IMR-90 (cell line): Measurements from ENCODE around the gene BRDT. TPM values are rescaled to one million over a fixed set of nuclear protein-coding genes. Genes with fewer than 3 reads are reported as not detected.

ENCODE experiments used
- ATAC-seq: fragments of 200-7000 bp; cut with Tn5 transposase; 2 replicates; pipeline ENCODE4 v1.9.1; 2020; ENCODE audit warnings: low read depth, mild to moderate bottlenecking, moderate library complexity
- BruUV-seq: library from RNA; stranded (reverse); fragments of 400-500 nt; replicated peaks from 2 replicates; lab custom pipeline; 2021; lab: Mats Ljungman, UMichigan
- CTCF ChIA-PET: fragments of 300-600 bp; formaldehyde crosslinking; extraction: SDS; loops from one replicate; lab custom pipeline; 2021; ENCODE audit warnings: antibody characterized with exemption; lab: Yijun Ruan, JAX
- POLR2A ChIA-PET: fragments of 300-600 bp; sonication (Branson Sonifier 250); formaldehyde crosslinking; loops from one replicate; lab custom pipeline; 2022; ENCODE audit warnings: antibody characterized with exemption; ENCODE audit not compliant: unreplicated experiment; lab: Charles Lee
- DNase-seq: peaks from one replicate; pipeline ENCODE4 v3.0.0; 2013
- H2AFZ ChIP-seq: replicated peaks from 2 replicates; pipeline ENCODE3; 2013; ENCODE audit warnings: low read length, mild to moderate bottlenecking; ENCODE audit not compliant: poor library complexity
- H2AK5ac ChIP-seq: 2 replicates; pipeline ENCODE4 v1.6.1; 2013; ENCODE audit warnings: low read depth, low read length, inconsistent platforms
- H2AK9ac ChIP-seq: replicated peaks from 2 replicates; pipeline ENCODE3; 2013; ENCODE audit warnings: mild to moderate bottlenecking, low read depth, low read length, moderate library complexity; ENCODE audit not compliant: poor library complexity
- H2BK120ac ChIP-seq: 2 replicates; pipeline ENCODE4 v1.6.1; 2013; ENCODE audit warnings: low read depth, low read length, inconsistent platforms
- H2BK15ac ChIP-seq: 3 replicates; pipeline ENCODE4 v1.6.1; 2013; ENCODE audit warnings: low read depth, low read length, inconsistent platforms
- H2BK20ac ChIP-seq: 2 replicates; pipeline ENCODE4 v1.6.1; 2013; ENCODE audit warnings: low read depth, mild to moderate bottlenecking, inconsistent platforms, low read length, moderate library complexity
- H2BK5ac ChIP-seq: 2 replicates; pipeline ENCODE4 v1.6.1; 2013; ENCODE audit warnings: mild to moderate bottlenecking, low read depth, low read length, inconsistent platforms; ENCODE audit not compliant: poor library complexity, severe bottlenecking
- H3K14ac ChIP-seq: replicated peaks from 2 replicates; pipeline ENCODE4 v1.6.1; 2013; ENCODE audit warnings: low read depth, low read length, inconsistent platforms
- H3K18ac ChIP-seq: 2 replicates; pipeline ENCODE4 v1.6.1; 2013; ENCODE audit warnings: low read depth, low read length, control low read depth
- H3K23ac ChIP-seq: 2 replicates; pipeline ENCODE4 v1.6.1; 2013; ENCODE audit warnings: low read depth, low read length, inconsistent platforms
- H3K27ac ChIP-seq: 2 replicates; pipeline ENCODE4 v1.5.1; 2013; ENCODE audit warnings: mild to moderate bottlenecking, control low read depth, low read length; ENCODE audit not compliant: insufficient read depth
- H3K27me3 ChIP-seq: 2 replicates; pipeline ENCODE4 v1.6.1; 2013; ENCODE audit warnings: low read length; ENCODE audit not compliant: control insufficient read depth, insufficient read depth
- H3K36me3 ChIP-seq: 2 replicates; pipeline ENCODE4 v1.6.1; 2013; ENCODE audit warnings: low read length, mixed read lengths; ENCODE audit not compliant: control insufficient read depth, insufficient read depth
- H3K4ac ChIP-seq: 2 replicates; pipeline ENCODE4 v1.6.1; 2013; ENCODE audit warnings: low read depth, low read length, inconsistent platforms
- H3K4me1 ChIP-seq: 2 replicates; pipeline ENCODE4 v1.6.1; 2013; ENCODE audit warnings: low read length, mixed read lengths; ENCODE audit not compliant: control insufficient read depth, insufficient read depth
- H3K4me2 ChIP-seq: 2 replicates; pipeline ENCODE4 v1.6.1; 2013; ENCODE audit warnings: low read depth, mild to moderate bottlenecking, control low read depth, low read length, moderate library complexity
- H3K4me3 ChIP-seq: 2 replicates; pipeline ENCODE4 v1.5.1; 2013; ENCODE audit warnings: low read depth, mild to moderate bottlenecking, control low read depth, low read length, moderate library complexity; ENCODE audit not compliant: insufficient read depth
- H3K56ac ChIP-seq: 2 replicates; pipeline ENCODE4 v1.6.1; 2013; ENCODE audit warnings: low read length, inconsistent platforms; ENCODE audit not compliant: insufficient read depth; ENCODE audit errors: extremely low read depth
- H3K79me1 ChIP-seq, 2 experiments: 2 replicates each; pipeline ENCODE4 v1.6.1; 2013; ENCODE audit warnings: low read length in 2 of 2, inconsistent platforms in 1 of 2, low read depth in 1 of 2
- H3K9ac ChIP-seq: 2 replicates; pipeline ENCODE4 v1.6.1; 2013; ENCODE audit warnings: low read depth, low read length, control low read depth
- H3K9me1 ChIP-seq: 2 replicates; pipeline ENCODE4 v1.6.1; 2013; ENCODE audit warnings: low read length, inconsistent platforms; ENCODE audit not compliant: insufficient read depth
- H3K9me3 ChIP-seq: 2 replicates; pipeline ENCODE4 v1.6.1; 2013; ENCODE audit warnings: low read length; ENCODE audit not compliant: control insufficient read depth, insufficient read depth
- H4K20me1 ChIP-seq: 2 replicates; pipeline ENCODE4 v1.6.1; 2013; ENCODE audit warnings: low read length, inconsistent platforms; ENCODE audit not compliant: insufficient read depth
- H4K5ac ChIP-seq: 2 replicates; pipeline ENCODE4 v1.6.1; 2013; ENCODE audit warnings: mild to moderate bottlenecking, low read depth, low read length, control low read depth
- H4K8ac ChIP-seq, 2 experiments: 2 replicates each; pipeline ENCODE4 v1.6.1; 2013; ENCODE audit warnings: low read depth in 2 of 2, low read length in 2 of 2, control low read depth in 1 of 2, inconsistent platforms in 1 of 2
- H4K91ac ChIP-seq: 2 replicates; pipeline ENCODE4 v1.6.1; 2013; ENCODE audit warnings: low read depth, low read length, inconsistent platforms; ENCODE audit not compliant: insufficient read depth
- BHLHE40 ChIP-seq: fragments of 150-350 bp; IDR thresholded peaks from 2 replicates; pipeline ENCODE4 v1.6.1; 2016; ENCODE audit warnings: mild to moderate bottlenecking, low read depth, low read length
- CEBPB ChIP-seq: IDR thresholded peaks from 2 replicates; pipeline ENCODE4 v1.6.1; 2012; ENCODE audit warnings: low read depth, low read length, improper control_type of control experiment
- CHD1 ChIP-seq: IDR thresholded peaks from 2 replicates; pipeline ENCODE4 v1.6.1; 2012; ENCODE audit warnings: low read depth, low read length, improper control_type of control experiment
- CTCF ChIP-seq: conservative IDR thresholded peaks from 2 replicates; pipeline ENCODE4 v1.5.1; 2012; ENCODE audit warnings: mild to moderate bottlenecking, low read depth, low read length, improper control_type of control experiment
- FOS ChIP-seq: fragments of 150-350 bp; IDR thresholded peaks from 2 replicates; pipeline ENCODE4 v1.6.1; 2016; ENCODE audit warnings: low read depth, low read length
- MAFK ChIP-seq: IDR thresholded peaks from 2 replicates; pipeline ENCODE4 v1.6.1; 2012; ENCODE audit warnings: low read depth, low read length, improper control_type of control experiment
- MAZ ChIP-seq: IDR thresholded peaks from 2 replicates; pipeline ENCODE4 v1.6.1; 2012; ENCODE audit warnings: low read depth, mild to moderate bottlenecking, low read length, improper control_type of control experiment, moderate library complexity, borderline replicate concordance
- MXI1 ChIP-seq: IDR thresholded peaks from 2 replicates; pipeline ENCODE4 v1.6.1; 2012; ENCODE audit warnings: low read depth, mild to moderate bottlenecking, low read length, moderate library complexity, borderline replicate concordance
- NFE2L2 ChIP-seq: fragments of 150-350 bp; IDR thresholded peaks from 2 replicates; pipeline ENCODE4 v1.6.1; 2016; ENCODE audit warnings: low read depth, mild to moderate bottlenecking, low read length
- POLR2A ChIP-seq: IDR thresholded peaks from 2 replicates; pipeline ENCODE4 v1.6.1; 2012; ENCODE audit warnings: mild to moderate bottlenecking, low read depth, low read length
- RAD21 ChIP-seq: IDR thresholded peaks from 2 replicates; pipeline ENCODE4 v1.6.1; 2012; ENCODE audit warnings: low read length, improper control_type of control experiment
- RCOR1 ChIP-seq: IDR thresholded peaks from 2 replicates; pipeline ENCODE4 v1.6.1; 2012; ENCODE audit warnings: mild to moderate bottlenecking, low read length, improper control_type of control experiment; ENCODE audit not compliant: insufficient replicate concordance
- RFX5 ChIP-seq: IDR thresholded peaks from 2 replicates; pipeline ENCODE4 v1.8.0; 2012; ENCODE audit warnings: low read depth, mild to moderate bottlenecking, low read length, moderate library complexity
- SMC3 ChIP-seq: fragments of 150-350 bp; IDR thresholded peaks from 2 replicates; pipeline ENCODE4 v1.6.1; 2016; ENCODE audit warnings: low read depth, mild to moderate bottlenecking, antibody characterized with exemption, low read length, moderate library complexity
- USF2 ChIP-seq: fragments of 150-350 bp; IDR thresholded peaks from 2 replicates; pipeline ENCODE4 v1.6.1; 2017; ENCODE audit warnings: mild to moderate bottlenecking, antibody characterized with exemption, low read length, low read depth
- WGBS, 2 experiments: methylation state at CpG; one replicate each; pipeline versions ENCODE4 v1.1.5 to v1.1.7; 2013; ENCODE audit warnings: missing lambda C conversion rate in 2 of 2; ENCODE audit not compliant: insufficient read length in 1 of 2; ENCODE audit errors: extremely low coverage in 2 of 2; 5-methylcytosine and 5-hydroxymethylcytosine counted together
- dilution Hi-C: fragments of 300-500 bp; cut with HindIII; formaldehyde crosslinking; loops from one replicate; pipeline ENCODE4 v1.14.3; 2018; ENCODE audit warnings: low sequenced_read_pairs; ENCODE audit not compliant: unreplicated experiment
- in situ Hi-C: fragments of 300-500 bp; cut with MboI; formaldehyde crosslinking; loops from 3 replicates; pipeline ENCODE4 v1.14.3; 2019; ENCODE audit warnings: low sequenced_read_pairs, inconsistent platforms, mixed read lengths
- intact Hi-C: fragments of 100-400 bp; cut with micrococcal nuclease; formaldehyde crosslinking; loops from 2 replicates; pipeline ENCODE4 v1.10.0; 2022
- polyA plus RNA-seq, 3 experiments: library from polyadenylated mRNA; depleted of rRNA; stranded (reverse); fragments of >200 nt; gene quantifications; 2 replicates each; pipeline ENCODE4 v1.2.3, GENCODE V29; 2012; ENCODE audit warnings: low replicate concordance in 1 of 3
- total RNA-seq: library from RNA; depleted of rRNA; stranded (reverse); fragments of >200 nt; gene quantifications from 2 replicates; pipeline ENCODE4 v1.2.3, GENCODE V29; 2012
- TF ChIP-seq, protein P1 (sequence below): fragments of 150-350 bp; IDR thresholded peaks from 2 replicates; pipeline ENCODE4 v1.6.1; 2016; ENCODE audit warnings: low read depth, mild to moderate bottlenecking, low read length, moderate library complexity, borderline replicate concordance

The BRDT gene
- total and polyA plus RNA-seq, 2 of the 4 experiments (the other 2 are of a cell fraction): not detected

DNA sequence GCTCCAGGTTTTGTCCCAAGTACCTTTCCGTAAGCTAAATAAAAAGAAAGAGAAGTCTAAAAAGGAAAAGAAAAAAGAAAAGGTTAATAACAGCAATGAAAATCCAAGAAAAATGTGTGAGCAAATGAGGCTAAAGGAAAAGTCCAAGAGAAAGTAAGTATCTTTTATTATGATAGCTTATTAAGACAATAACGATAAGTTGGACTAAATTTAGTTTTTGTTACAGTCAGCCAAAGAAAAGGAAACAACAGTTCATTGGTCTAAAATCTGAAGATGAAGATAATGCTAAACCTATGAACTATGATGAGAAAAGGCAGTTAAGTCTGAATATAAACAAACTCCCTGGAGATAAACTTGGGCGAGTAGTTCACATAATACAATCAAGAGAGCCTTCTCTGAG, 31.5 kb downstream of the BRDT start:
- no peak overlapping the region for H2BK20ac ChIP-seq
- dilution Hi-C loops: no loop called here
- H3K4me1 ChIP-seq: no peaks in the 10 kb centered on the region
- no peak overlapping the region for H4K8ac ChIP-seq
- BruUV-seq: no TSS peak
- no peak overlapping the region for H4K5ac ChIP-seq
- no peak overlapping the region for H2AK5ac ChIP-seq
- TF ChIP-seq USF2: no peak
- TF ChIP-seq NFE2L2: no peak
- no peak for TF ChIP-seq MXI1
- TF ChIP-seq MAZ: no peak
- TF ChIP-seq RAD21: no peak
- TF ChIP-seq, protein P1, sequence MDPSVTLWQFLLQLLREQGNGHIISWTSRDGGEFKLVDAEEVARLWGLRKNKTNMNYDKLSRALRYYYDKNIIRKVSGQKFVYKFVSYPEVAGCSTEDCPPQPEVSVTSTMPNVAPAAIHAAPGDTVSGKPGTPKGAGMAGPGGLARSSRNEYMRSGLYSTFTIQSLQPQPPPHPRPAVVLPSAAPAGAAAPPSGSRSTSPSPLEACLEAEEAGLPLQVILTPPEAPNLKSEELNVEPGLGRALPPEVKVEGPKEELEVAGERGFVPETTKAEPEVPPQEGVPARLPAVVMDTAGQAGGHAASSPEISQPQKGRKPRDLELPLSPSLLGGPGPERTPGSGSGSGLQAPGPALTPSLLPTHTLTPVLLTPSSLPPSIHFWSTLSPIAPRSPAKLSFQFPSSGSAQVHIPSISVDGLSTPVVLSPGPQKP: no peak
- TF ChIP-seq FOS: no peak
- TF ChIP-seq MAFK: no peak
- TF ChIP-seq CEBPB: no peak
- no peak for TF ChIP-seq CHD1
- TF ChIP-seq SMC3: no peak
- no peak for TF ChIP-seq RFX5
- TF ChIP-seq RCOR1: no peak
- no peak for TF ChIP-seq POLR2A
- no peak for TF ChIP-seq BHLHE40
- no peak for TF ChIP-seq CTCF
- DNase-seq (no peak), ATAC-seq (peak; percentile 27; the same call in 1 of the 2 replicates)
- H3K23ac ChIP-seq: no peak overlapping the region
- H4K91ac ChIP-seq: no peak overlapping the region
- H2BK5ac ChIP-seq: no peak overlapping the region
- no peaks in the 10 kb centered on the region for H3K9me1 ChIP-seq
- intact Hi-C loops: no loop called here
- CTCF ChIA-PET: interaction anchor here (1.1 kb wide), 1 partner anchor 279 kb away, joined by 3 read pairs; no protein-coding TSS in a partner anchor
- no peak overlapping the region for H3K27ac ChIP-seq
- no peak overlapping the region for H2BK120ac ChIP-seq
- in situ Hi-C loops: no loop called here
- H3K4me3 ChIP-seq: no peak overlapping the region
- no CpG with 5 or more reads among the region's 3 CpGs for WGBS, 2 experiments
- no peak overlapping the region for H2AK9ac ChIP-seq
- H3K4ac ChIP-seq: no peak overlapping the region
- no peaks in the 10 kb centered on the region for H3K36me3 ChIP-seq
- no peak overlapping the region for H2BK15ac ChIP-seq
- no peak overlapping the region for H3K9ac ChIP-seq
- no peak overlapping the region for H3K56ac ChIP-seq
- no peaks in the 10 kb centered on the region; the same call in 1 of the 2 replicates for H3K27me3 ChIP-seq
- H3K79me1 ChIP-seq: no peaks in the 10 kb centered on the region
- no peak overlapping the region for H2AFZ ChIP-seq
- no peaks in the 10 kb centered on the region for H4K20me1 ChIP-seq
- H3K14ac ChIP-seq: no peak overlapping the region
- POLR2A ChIA-PET: interaction anchor here (0.6 kb wide), 1 partner anchor 433 kb away, joined by 4 read pairs; no protein-coding TSS in a partner anchor
- H3K18ac ChIP-seq: no peak overlapping the region
- H3K4me2 ChIP-seq: no peak overlapping the region
- H3K9me3 ChIP-seq: no peaks in the 10 kb centered on the region
